ENCODE results near the gene FMNL2. TPM values are rescaled to one million over a fixed set of nuclear protein-coding genes. Genes with fewer than 3 reads are reported as not detected.

Gene FMNL2
- total RNA-seq, 1 experiment from 2014 or later: 28.1 TPM

GRCh38 chr2:152577579-152577978 lies 242.6 kb downstream of the FMNL2 start:
- Histone ChIP-seq H3K27ac (ENCODE audit: low read depth, low read length) (no peak overlapping the region), H3K9me2 (ENCODE audit: insufficient read depth) (no peaks in the 10 kb centered on the region), H2AFZ (ENCODE audit: low read depth, low read length, poor library complexity, severe bottlenecking) (no peak overlapping the region), H3K4me3 (replicated peaks in 1 of 2; ENCODE audit: low read depth in 1 of 2, low read length in 2 of 2) (no peak overlapping the region), H3K4me1 (ENCODE audit: control insufficient read depth in 1 of 2, insufficient read depth in 2 of 2, low read length in 2 of 2) (peaks cover 0 to 5% of the 10 kb centered on the region in 2 experiments; a peak in 2 of 4 replicates), H3K4me2 (ENCODE audit: low read length) (no peak overlapping the region), H3K79me2 (ENCODE audit: insufficient read depth, low read length) (no peaks in the 10 kb centered on the region), H3K9me3 (ENCODE audit: control insufficient read depth in 1 of 2, insufficient read depth in 1 of 2, low read depth in 1 of 2, low read length in 2 of 2) (no peaks in the 10 kb centered on the region), H3K36me3 (ENCODE audit: control insufficient read depth in 1 of 2, insufficient read depth in 2 of 2, low read length in 2 of 2) (no peaks in the 10 kb centered on the region), H3K9ac (ENCODE audit: low read length) (no peak overlapping the region), H4K20me1 (ENCODE audit: insufficient read depth) (no peaks in the 10 kb centered on the region), H3K27me3 (ENCODE audit: insufficient read depth, low read length) (no peaks in the 10 kb centered on the region)
- CTCF ChIA-PET: no interaction called here
- intact Hi-C loops (cut with micrococcal nuclease): no loop called here
- TF ChIP-seq ZFX (IDR thresholded peaks at IDR 0.05): no peak
- no peak for TF ChIP-seq SP1 (IDR thresholded peaks at IDR 0.05; ENCODE audit: low read depth)
- TF ChIP-seq ZBTB33 (IDR thresholded peaks at IDR 0.05; ENCODE audit: extremely low read depth, insufficient replicate concordance, low read length): no peak
- TF ChIP-seq CTCF (IDR thresholded peaks at IDR 0.05 in 2 of 3, conservative IDR thresholded peaks at IDR 0.05 in 1 of 3; ENCODE audit: borderline replicate concordance in 1 of 3, insufficient read depth in 1 of 3, low read depth in 2 of 3, low read length in 2 of 3): no peak
- TF ChIP-seq SIN3A (IDR thresholded peaks at IDR 0.05; ENCODE audit: low read depth): no peak
- TF ChIP-seq POLR2AphosphoS5 (IDR thresholded peaks at IDR 0.05; ENCODE audit: low read depth, low read length): no peak
- TF ChIP-seq ELF1 (IDR thresholded peaks at IDR 0.05; ENCODE audit: borderline replicate concordance, low read depth): no peak
- no peak for TF ChIP-seq MAX (IDR thresholded peaks at IDR 0.05)
- no peak for TF ChIP-seq EZH2phosphoT487 (IDR thresholded peaks at IDR 0.05; ENCODE audit: borderline replicate concordance)
- no peak for TF ChIP-seq ZNF274 (IDR thresholded peaks at IDR 0.05; ENCODE audit: low read depth, low read length)
- no peak for TF ChIP-seq JUND (IDR thresholded peaks at IDR 0.05)
- RAD21 ChIA-PET (ENCODE audit: low non-redundant PET in 1 of 2, low total read pairs in 2 of 2, uncharacterized antibody in 2 of 2, unreplicated experiment in 2 of 2): no interaction called here
- no TSS peak for BruUV-seq (replicated peaks)
- no peak for DNase-seq (ENCODE audit: low read depth, low spot score)
- POLR2A ChIA-PET: no interaction called here
- ATAC-seq: no peak

Measured in HCT116 (cell line).